Loucy (cell line): ENCODE data around the gene HADHA.

Source experiments
- CTCF ChIP-seq: fragments of 200-600 bp; sonication (generic); conservative IDR thresholded peaks from 2 replicates; pipeline ENCODE4 v1.5.1; 2014; ENCODE audit warnings: mild to moderate bottlenecking, antibody characterized with exemption, low read length
- EZH2phosphoT487 ChIP-seq: fragments of 200-600 bp; IDR thresholded peaks from 2 replicates; pipeline ENCODE4 v1.6.1; 2018; ENCODE audit warnings: antibody characterized with exemption, mild to moderate bottlenecking, moderate library complexity, borderline replicate concordance

GRCh38 chr2:26164641-26165211 is 79.7 kb downstream of the HADHA start:
- TF ChIP-seq CTCF: no peak
- TF ChIP-seq EZH2phosphoT487: no peak
